Keratinocyte (primary cell): ENCODE results near the gene NAALADL2. TPM values are rescaled to one million over a fixed set of nuclear protein-coding genes. Genes with fewer than 3 reads are reported as not detected.

Experiments
- DNase-seq: peaks from one replicate; pipeline ENCODE4 v3.0.0-alpha.2; 2011; ENCODE audit warnings: low read depth, missing footprints, low spot score
- FAIRE-seq: peaks from 2 replicates; lab custom pipeline; 2011; peaks lifted over from hg19 to GRCh38; lab: Jason Lieb, UNC
- H2AFZ ChIP-seq: 2 replicates; pipeline ENCODE4 v1.6.0; 2012; ENCODE audit warnings: low read length, control low read depth, inconsistent platforms; ENCODE audit not compliant: control insufficient read depth
- H3K27ac ChIP-seq: 2 replicates; pipeline ENCODE4 v1.5.1; 2011; ENCODE audit warnings: low read length; ENCODE audit not compliant: control insufficient read depth, insufficient read depth
- H3K27me3 ChIP-seq: 3 replicates; pipeline ENCODE4 v1.6.0; 2011; ENCODE audit warnings: low read length; ENCODE audit not compliant: control insufficient read depth, insufficient read depth; ENCODE audit errors: extremely low read depth
- H3K36me3 ChIP-seq, 2 experiments: 2 replicates in 1 of 2; 3 replicates in 1 of 2; pipeline ENCODE4 v1.5.1; 2011; ENCODE audit warnings: low read length in 2 of 2, mild to moderate bottlenecking in 1 of 2; ENCODE audit not compliant: control insufficient read depth in 2 of 2, insufficient read depth in 2 of 2; ENCODE audit errors: extremely low read depth in 1 of 2
- H3K4me1 ChIP-seq: 3 replicates; pipeline ENCODE4 v1.5.1; 2011; ENCODE audit warnings: low read length; ENCODE audit not compliant: control insufficient read depth, insufficient read depth; ENCODE audit errors: extremely low read depth
- H3K4me2 ChIP-seq: 3 replicates; pipeline ENCODE4 v1.6.0; 2011; ENCODE audit warnings: low read depth, low read length; ENCODE audit not compliant: control insufficient read depth, insufficient read depth; ENCODE audit errors: extremely low read depth
- H3K4me3 ChIP-seq, 3 experiments: fragments of 200-600 bp in 1 of 3; sonication (generic) in 1 of 3; 2 replicates in 2 of 3; 3 replicates in 1 of 3; pipeline ENCODE4 v1.5.1; 2011 to 2016; ENCODE audit warnings: low read length in 3 of 3, mild to moderate bottlenecking in 3 of 3, control low read depth in 2 of 3, inconsistent platforms in 1 of 3, low read depth in 1 of 3, mixed read lengths in 1 of 3, mixed run types in 1 of 3, moderate library complexity in 1 of 3; ENCODE audit not compliant: control insufficient read depth in 2 of 3, insufficient read depth in 2 of 3; ENCODE audit errors: extremely low read depth in 1 of 3
- H3K79me2 ChIP-seq: 2 replicates; pipeline ENCODE4 v1.6.0; 2012; ENCODE audit warnings: low read length; ENCODE audit not compliant: control insufficient read depth, insufficient read depth
- H3K9ac ChIP-seq: 3 replicates; pipeline ENCODE4 v1.6.0; 2011; ENCODE audit warnings: low read length; ENCODE audit not compliant: control insufficient read depth, insufficient read depth; ENCODE audit errors: extremely low read depth
- H3K9me1 ChIP-seq: 3 replicates; pipeline ENCODE4 v1.6.0; 2011; ENCODE audit warnings: low read length; ENCODE audit not compliant: control insufficient read depth, insufficient read depth; ENCODE audit errors: extremely low read depth
- H3K9me3 ChIP-seq: 2 replicates; pipeline ENCODE4 v1.5.1; 2012; ENCODE audit warnings: low read depth, low read length; ENCODE audit not compliant: control insufficient read depth
- H4K20me1 ChIP-seq: 3 replicates; pipeline ENCODE4 v1.6.0; 2011; ENCODE audit warnings: low read length; ENCODE audit not compliant: control insufficient read depth, insufficient read depth; ENCODE audit errors: extremely low read depth
- CTCF ChIP-seq, 3 experiments: IDR thresholded peaks in 1 of 3; conservative IDR thresholded peaks in 1 of 3; optimal IDR thresholded peaks in 1 of 3; 2 replicates in 2 of 3; 3 replicates in 1 of 3; pipeline versions ENCODE3 to v1.5.1; 2011; ENCODE audit warnings: low read length in 3 of 3, mild to moderate bottlenecking in 3 of 3, moderate library complexity in 2 of 3, control low read depth in 1 of 3, inconsistent platforms in 1 of 3; ENCODE audit not compliant: insufficient read depth in 2 of 3; ENCODE audit errors: extremely low read depth in 1 of 3
- EZH2 ChIP-seq: IDR thresholded peaks from one replicate; pipeline ENCODE4 v1.6.1; 2012; ENCODE audit warnings: inconsistent platforms, mild to moderate bottlenecking, low read length, moderate library complexity
- dilution Hi-C: fragments of 300-500 bp; cut with MboI; formaldehyde crosslinking; loops from one replicate; pipeline ENCODE4 v1.7.0; 2020; ENCODE audit warnings: low sequenced_read_pairs; ENCODE audit not compliant: extremely low pct_ligation_motif_present
- polyA plus RNA-seq, 5 experiments: library from polyadenylated mRNA; depleted of rRNA in 3 of 5; stranded (reverse) in 3 of 5; stranded (forward) in 1 of 5; unstranded in 1 of 5; fragments of >200 nt; gene quantifications; 1 replicate in 1 of 5; 2 replicates in 3 of 5; 3 replicates in 1 of 5; pipeline versions ENCODE4 v1.2.1 to v1.2.3, GENCODE V29; 2011 to 2012; ENCODE audit warnings: missing spikeins in 2 of 5, low read depth in 1 of 5, low replicate concordance in 1 of 5

NAALADL2 gene
- polyA plus RNA-seq, 1 donor (not counting 4 experiments of a cell fraction or from before 2014, with no cell fraction given), result 0.75 TPM

GRCh38 chr3:175381685-175382084 is 522.6 kb downstream of the NAALADL2 start:
- Histone ChIP-seq H3K27ac (no peak overlapping the region), H3K9ac (no peak overlapping the region), H3K79me2 (no peaks in the 10 kb centered on the region), H3K4me3 (no peak overlapping the region), H3K27me3 (no peaks in the 10 kb centered on the region), H3K4me1 (peaks cover 4% of the 10 kb centered on the region), H2AFZ (no peak overlapping the region), H3K4me2 (no peak overlapping the region), H3K9me3 (no peaks in the 10 kb centered on the region), H3K9me1 (no peaks in the 10 kb centered on the region), H3K36me3 (no peaks in the 10 kb centered on the region), H4K20me1 (no peaks in the 10 kb centered on the region)
- FAIRE-seq (no peak), DNase-seq (no peak)
- dilution Hi-C loops, result no loop called here
- no peak for TF ChIP-seq CTCF (optimal IDR thresholded peaks at IDR 0.05 in 1 of 3, IDR thresholded peaks at IDR 0.05 in 1 of 3, conservative IDR thresholded peaks at IDR 0.05 in 1 of 3; ENCODE audit: extremely low read depth in 1 of 3, insufficient read depth in 2 of 3, low read length in 3 of 3)
- no peak for TF ChIP-seq EZH2

GRCh38 chr3:175383371-175383770 is 524.2 kb downstream of the NAALADL2 start:
- H3K4me2 ChIP-seq, result no peak overlapping the region
- H3K9me1 ChIP-seq, result no peaks in the 10 kb centered on the region
- no peak overlapping the region for H3K4me3 ChIP-seq
- H3K9me3 ChIP-seq, result no peaks in the 10 kb centered on the region
- no peak overlapping the region for H3K9ac ChIP-seq
- H2AFZ ChIP-seq, result no peak overlapping the region
- TF ChIP-seq EZH2 (no peak), CTCF (optimal IDR thresholded peaks at IDR 0.05 in 1 of 3, IDR thresholded peaks at IDR 0.05 in 1 of 3, conservative IDR thresholded peaks at IDR 0.05 in 1 of 3; ENCODE audit: extremely low read depth in 1 of 3, insufficient read depth in 2 of 3, low read length in 3 of 3) (no peak)
- no peak for FAIRE-seq
- no peaks in the 10 kb centered on the region for H3K36me3 ChIP-seq
- no peak overlapping the region for H3K27ac ChIP-seq
- H3K79me2 ChIP-seq, result no peaks in the 10 kb centered on the region
- dilution Hi-C loops, result no loop called here
- H3K27me3 ChIP-seq, result no peaks in the 10 kb centered on the region
- no peak for DNase-seq
- peaks cover 4% of the 10 kb centered on the region for H3K4me1 ChIP-seq
- no peaks in the 10 kb centered on the region for H4K20me1 ChIP-seq
